Heart left ventricle (tissue), 16 donors: ENCODE measurements around the gene IGSF5. TPM values are rescaled to one million over a fixed set of nuclear protein-coding genes. Genes with fewer than 3 reads are reported as not detected.

Experiments
- ATAC-seq, 4 donors: fragments of 200-7000 bp; cut with Tn5 transposase; one replicate each; pipeline ENCODE4 v1.9.1; 2020 to 2022; ENCODE audit warnings: moderate library complexity in 4 of 4, mild to moderate bottlenecking in 3 of 4, moderate number of reproducible peaks in 1 of 4
- DNase-seq, 5 donors: peaks; one replicate each; pipeline ENCODE4 v3.0.0-alpha.2; 2020
- H3K27ac ChIP-seq, 12 donors: fragments of 200-600 bp; sonication (generic) in 4 of 12; one replicate each; pipeline versions ENCODE4 v1.5.0 to v1.8.0; 2016 to 2022; ENCODE audit warnings: mild to moderate bottlenecking in 2 of 12
- H3K27me3 ChIP-seq, 9 donors: fragments of 200-600 bp; sonication (generic) in 2 of 9; one replicate each; pipeline versions ENCODE4 v1.5.1 to v1.8.0; 2016 to 2022; ENCODE audit warnings: mild to moderate bottlenecking in 3 of 9
- H3K36me3 ChIP-seq, 9 donors: fragments of 200-600 bp; sonication (generic) in 2 of 9; one replicate each; pipeline versions ENCODE4 v1.5.0 to v1.8.0; 2018 to 2022; ENCODE audit warnings: mild to moderate bottlenecking in 2 of 9
- H3K4me1 ChIP-seq, 12 donors: fragments of 200-600 bp; sonication (generic) in 4 of 12; one replicate each; pipeline versions ENCODE4 v1.5.0 to v1.8.0; 2016 to 2022; ENCODE audit warnings: mild to moderate bottlenecking in 3 of 12
- H3K4me3 ChIP-seq, 12 donors: fragments of 200-600 bp; sonication (generic) in 4 of 12; one replicate each; pipeline versions ENCODE4 v1.5.0 to v1.8.0; 2017 to 2022; ENCODE audit warnings: mild to moderate bottlenecking in 9 of 12, moderate library complexity in 4 of 12
- H3K9me3 ChIP-seq, 12 donors: fragments of 200-600 bp; sonication (generic) in 4 of 12; one replicate each; pipeline versions ENCODE4 v1.5.0 to v1.8.0; 2016 to 2022; ENCODE audit warnings: mild to moderate bottlenecking in 1 of 12
- POLR2A ChIP-seq, 2 donors: fragments of 450-650 bp; IDR thresholded peaks; one replicate each; pipeline ENCODE4 v1.6.1; 2017; ENCODE audit warnings: antibody characterized with exemption in 2 of 2, mild to moderate bottlenecking in 2 of 2, moderate library complexity in 2 of 2
- WGBS, 4 donors: extraction: QIAGEN DNeasy Blood & Tissue Kit in 2 of 4; methylation state at CpG; one replicate each; pipeline versions ENCODE4 v1.1.5 to v1.1.7; 2013 to 2018; 5-methylcytosine and 5-hydroxymethylcytosine counted together
- intact Hi-C, 10 donors: fragments of 100-400 bp; cut with DNase I; formaldehyde crosslinking; loops; one replicate each; pipeline versions ENCODE4 v1.11.1 to v1.14.2; 2022
- polyA plus RNA-seq, 2 donors: library from polyadenylated mRNA; stranded (reverse); fragments of 200-250 nt; gene quantifications; one replicate each; pipeline ENCODE4 v1.2.3, GENCODE V29; 2013
- total RNA-seq, 9 donors: library from RNA; depleted of rRNA in 2 of 9; stranded (reverse); fragments of >200 nt in 2 of 9; fragmentation: NEBNext Ultra II Directional in 3 of 9; extraction: Animal tissue kit (Norgen Biotek cat#: 25700) in 3 of 9; gene quantifications; one replicate each; pipeline versions ENCODE4 v1.1.0 to v1.2.4, GENCODE V29; 2016 to 2023
- TF ChIP-seq, protein P1 (sequence below), 12 donors: fragments of 200-600 bp; sonication (generic) in 4 of 12; IDR thresholded peaks; one replicate each; pipeline versions ENCODE4 v1.5.0 to v1.8.0; 2018 to 2022; ENCODE audit warnings: antibody characterized with exemption in 12 of 12, mild to moderate bottlenecking in 5 of 12
- donor health status: ischemic (EF 13 %, LVEDD 7.1; RV severe dilation, severe dysfunction).
- donor health status: healthy with polysubstance abuse.
- donor health status: DM: no; HTN: yes; CAD: no.
- donor health status: DM: no; HTN: no; CAD: no.
- donor health status: ischemic (EF 25% LVEDD 6.9; RV normal size, moderate dysfunction).
- donor health status: ischemic (EF 25% LVEDD 5.7; RV mildly dilated, moderate dysfunction).
- donor health status: healthy.
- donor health status: DM: yes; HTN: yes; CAD: no.
- donor health status: ischemic (EF 35%, LVEDD 5.7; RV mildly dilated, moderate dysfunction).
- donor health status: nonischemic (EF 11% LVEDD 7.7; RV severe dilation, severe dysfunction).
- donor health status: DM: yes; HTN: yes; CAD: no.
- donor health status: PGD.
- donor health status: ischemic (EF 29% LVEDD 5.4; RV normal size, mild dysfunction).
- donor health status: nonischemic (EF 23%, LVEDD 6.1; RV moderate dilation, normal function).

IGSF5 gene
- total and polyA plus RNA-seq, 11 donors = 0.98 to 6.4 (median 4.2) TPM

DNA sequence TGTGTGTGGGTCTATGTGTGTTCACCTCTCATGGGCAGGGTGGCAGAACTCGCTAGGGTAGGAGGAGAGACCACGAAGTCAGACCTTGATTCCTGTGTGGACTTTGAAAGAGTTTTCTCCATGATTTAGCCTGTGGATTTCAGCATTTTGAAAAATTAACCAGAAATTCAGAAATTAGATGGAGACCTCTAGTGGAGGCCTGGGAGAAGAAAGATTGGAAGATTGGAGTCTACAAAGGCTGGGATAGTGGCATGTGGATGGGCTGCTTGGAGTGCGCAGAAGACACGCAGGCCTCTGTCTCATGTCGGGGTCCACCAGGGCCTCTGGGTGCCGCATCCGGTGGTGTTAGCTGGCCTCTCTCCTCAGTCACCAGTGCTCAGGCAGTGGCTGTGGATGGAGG is 18.9 kb upstream of the IGSF5 start:
- H3K27me3 ChIP-seq = no peaks in the 10 kb centered on the region
- intact Hi-C loops = no loop called here
- 95 to 98% (median 95%) methylated on average over 7 of the region's 7 CpGs for WGBS, 4 donors

DNA sequence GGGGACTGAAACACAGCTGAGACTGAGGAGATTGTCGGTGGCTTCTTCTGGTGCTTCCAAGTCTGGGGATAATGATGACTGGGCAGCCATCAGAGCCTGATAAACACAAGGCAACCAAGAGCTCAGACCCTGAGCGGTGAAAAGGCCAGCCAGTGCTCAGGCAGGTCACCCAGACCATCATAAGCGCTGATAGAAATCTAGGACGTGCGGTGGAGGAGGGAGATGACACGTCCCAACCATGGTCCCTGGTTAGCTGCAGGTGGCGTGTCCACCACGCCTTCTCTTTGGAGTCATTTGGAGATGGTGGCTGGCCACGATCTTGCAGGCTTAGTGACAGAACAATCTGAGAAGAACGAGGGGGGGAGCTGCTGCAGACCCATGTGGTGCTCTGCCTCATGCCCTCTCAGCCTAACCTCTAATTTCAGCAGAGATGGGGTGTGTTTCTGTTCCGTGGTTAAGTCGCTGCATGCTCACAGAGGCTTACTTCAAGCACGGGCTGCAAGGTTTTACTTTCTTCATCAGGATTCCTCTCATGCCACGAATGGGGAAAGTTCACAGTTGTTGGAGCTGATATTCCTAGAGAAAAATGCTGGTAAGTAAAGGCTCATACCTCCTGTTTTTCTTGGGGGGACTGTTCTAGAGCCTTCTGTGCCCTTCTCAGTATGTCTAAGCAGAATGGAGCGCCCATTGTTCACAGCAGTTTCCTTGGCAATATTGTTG is 17.4 kb upstream of the IGSF5 start:
- no peak for TF ChIP-seq POLR2A (IDR thresholded peaks at IDR 0.05)
- TF ChIP-seq, protein P1, sequence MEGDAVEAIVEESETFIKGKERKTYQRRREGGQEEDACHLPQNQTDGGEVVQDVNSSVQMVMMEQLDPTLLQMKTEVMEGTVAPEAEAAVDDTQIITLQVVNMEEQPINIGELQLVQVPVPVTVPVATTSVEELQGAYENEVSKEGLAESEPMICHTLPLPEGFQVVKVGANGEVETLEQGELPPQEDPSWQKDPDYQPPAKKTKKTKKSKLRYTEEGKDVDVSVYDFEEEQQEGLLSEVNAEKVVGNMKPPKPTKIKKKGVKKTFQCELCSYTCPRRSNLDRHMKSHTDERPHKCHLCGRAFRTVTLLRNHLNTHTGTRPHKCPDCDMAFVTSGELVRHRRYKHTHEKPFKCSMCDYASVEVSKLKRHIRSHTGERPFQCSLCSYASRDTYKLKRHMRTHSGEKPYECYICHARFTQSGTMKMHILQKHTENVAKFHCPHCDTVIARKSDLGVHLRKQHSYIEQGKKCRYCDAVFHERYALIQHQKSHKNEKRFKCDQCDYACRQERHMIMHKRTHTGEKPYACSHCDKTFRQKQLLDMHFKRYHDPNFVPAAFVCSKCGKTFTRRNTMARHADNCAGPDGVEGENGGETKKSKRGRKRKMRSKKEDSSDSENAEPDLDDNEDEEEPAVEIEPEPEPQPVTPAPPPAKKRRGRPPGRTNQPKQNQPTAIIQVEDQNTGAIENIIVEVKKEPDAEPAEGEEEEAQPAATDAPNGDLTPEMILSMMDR (IDR thresholded peaks at IDR 0.05) = no peak
- Histone ChIP-seq H3K27me3 (no peaks in the 10 kb centered on the region), H3K9me3 (peaks cover 0 to 4% (median 0%) of the 10 kb centered on the region in 12 donors), H3K4me1 (no peaks in the 10 kb centered on the region), H3K36me3 (no peaks in the 10 kb centered on the region), H3K27ac (no peak overlapping the region), H3K4me3 (no peak overlapping the region)
- ATAC-seq (no peak), DNase-seq (no peak)
- intact Hi-C loops = no loop called here
- 85 to 92% (median 89%) methylated on average over 15 of the region's 15 CpGs for WGBS, 4 donors

More for the DNA sequence above, 18.9 kb upstream of the IGSF5 start:
- Histone ChIP-seq H3K9me3 (no peaks in the 10 kb centered on the region), H3K4me1 (no peaks in the 10 kb centered on the region), H3K4me3 (no peak overlapping the region), H3K27ac (no peak overlapping the region), H3K36me3 (no peaks in the 10 kb centered on the region)
- DNase-seq = no peak
- TF ChIP-seq, protein P1 (IDR thresholded peaks at IDR 0.05) = no peak
- TF ChIP-seq POLR2A (IDR thresholded peaks at IDR 0.05) = no peak
- ATAC-seq = no peak

DNA sequence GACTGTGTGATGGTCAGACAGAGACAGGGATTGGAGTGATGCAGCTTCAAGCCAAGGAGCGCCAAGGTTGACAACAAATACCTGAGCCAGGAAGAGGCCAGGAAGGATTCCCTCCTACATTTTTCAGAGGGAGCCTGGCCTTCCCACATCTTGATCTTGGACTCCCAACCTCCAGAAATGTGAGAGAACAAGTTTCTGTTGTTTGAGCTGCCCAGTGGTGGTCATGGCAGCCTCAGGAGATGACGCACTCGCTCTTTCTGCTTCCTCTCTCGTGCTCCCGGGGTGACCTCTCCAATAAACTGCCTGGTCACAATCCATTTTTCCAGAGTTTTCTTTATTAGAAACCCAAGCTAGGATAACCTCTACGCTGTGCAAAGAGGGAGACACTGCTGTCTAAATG is 16.6 kb upstream of the IGSF5 start:
- TF ChIP-seq POLR2A (IDR thresholded peaks at IDR 0.05) = no peak
- TF ChIP-seq, protein P1 (IDR thresholded peaks at IDR 0.05) = no peak
- H3K36me3 ChIP-seq = no peaks in the 10 kb centered on the region
- no peak for ATAC-seq
- peaks cover 0 to 4% (median 0%) of the 10 kb centered on the region in 12 donors for H3K9me3 ChIP-seq
- DNase-seq = no peak
- no peak overlapping the region for H3K4me3 ChIP-seq
- H3K27me3 ChIP-seq = no peaks in the 10 kb centered on the region
- intact Hi-C loops = no loop called here
- 79 to 82% (median 81%) methylated on average over 6 of the region's 6 CpGs for WGBS, 4 donors
- no peaks in the 10 kb centered on the region for H3K4me1 ChIP-seq
- no peak overlapping the region for H3K27ac ChIP-seq

DNA sequence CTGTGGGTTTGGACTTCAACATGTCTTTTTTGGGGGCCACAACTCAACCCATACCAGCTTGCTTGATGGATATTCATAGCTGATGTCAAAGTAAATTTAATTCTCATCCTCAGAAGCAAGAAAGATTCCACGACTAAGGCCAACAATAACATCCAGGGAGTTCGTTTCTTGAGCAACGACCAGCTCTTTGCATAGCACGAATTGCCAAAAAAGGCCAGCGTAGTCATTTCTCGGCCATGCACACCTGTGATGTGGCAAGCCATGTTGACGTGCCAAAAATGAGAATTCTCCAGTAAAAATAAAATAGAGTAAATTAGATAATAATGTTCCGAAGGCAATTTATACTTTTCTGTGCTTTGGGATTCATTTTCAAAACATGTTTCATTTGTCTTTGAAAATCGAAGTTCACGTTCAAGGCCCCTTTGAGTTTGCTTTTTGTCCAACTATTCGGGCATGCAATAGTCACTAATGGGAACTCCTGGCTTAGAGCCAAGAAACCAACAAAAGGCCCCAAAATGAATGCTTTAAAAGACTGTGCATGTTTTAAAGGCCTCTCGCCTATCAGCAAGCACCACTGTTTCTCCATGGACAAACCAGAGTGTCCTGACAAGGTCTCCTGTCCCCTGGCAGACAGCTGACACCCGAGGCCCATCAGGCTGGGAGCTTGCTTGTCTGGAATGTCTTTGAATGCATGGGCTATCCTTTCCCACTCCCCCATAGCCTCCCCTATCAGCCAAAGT is 14.4 kb upstream of the IGSF5 start:
- no peak for TF ChIP-seq POLR2A (IDR thresholded peaks at IDR 0.05)
- TF ChIP-seq, protein P1 (IDR thresholded peaks at IDR 0.05) = no peak
- intact Hi-C loops = no loop called here
- ATAC-seq = no peak
- 74 to 80% (median 79%) methylated on average over 13 of the region's 13 CpGs for WGBS, 4 donors
- Histone ChIP-seq H3K27ac (no peak overlapping the region), H3K36me3 (no peaks in the 10 kb centered on the region), H3K4me3 (no peak overlapping the region), H3K27me3 (no peaks in the 10 kb centered on the region), H3K4me1 (no peaks in the 10 kb centered on the region), H3K9me3 (peaks cover 0 to 4% (median 0%) of the 10 kb centered on the region in 12 donors)
- no peak for DNase-seq
